ENCODE measurements around the gene PLSCR2. TPM values are rescaled to one million over a fixed set of nuclear protein-coding genes. Genes with fewer than 3 reads are reported as not detected.

Gene PLSCR2
- total and polyA plus RNA-seq, 2 experiments from 2014 or later = not detected

GRCh38 chr3:146511402-146512134, 42.2 kb upstream of the PLSCR2 start:
- H3K9me3 ChIP-seq (ENCODE audit: low read depth) = no peaks in the 10 kb centered on the region
- DNase-seq = no peak
- no peak overlapping the region for H3K4me3 ChIP-seq
- H3K79me2 ChIP-seq (ENCODE audit: insufficient read depth) = no peaks in the 10 kb centered on the region
- no peaks in the 10 kb centered on the region for H4K20me1 ChIP-seq (ENCODE audit: insufficient read depth)
- peaks cover 13% of the 10 kb centered on the region for H3F3A ChIP-seq (ENCODE audit: insufficient read depth)
- no peak overlapping the region for H3K9ac ChIP-seq
- no peak for TF ChIP-seq EZH2phosphoT487 (IDR thresholded peaks at IDR 0.05; ENCODE audit: insufficient read depth, low read depth)
- no peak for TF ChIP-seq EZH2 (IDR thresholded peaks at IDR 0.05; ENCODE audit: insufficient read depth, poor library complexity, severe bottlenecking)
- H3K4me1 ChIP-seq (ENCODE audit: insufficient read depth) = peaks cover 24% of the 10 kb centered on the region
- no peaks in the 10 kb centered on the region for H3K27me3 ChIP-seq (replicated peaks; ENCODE audit: insufficient read depth)
- no peak overlapping the region for H2AFZ ChIP-seq
- H3K27ac ChIP-seq = no peak overlapping the region
- H3K9me2 ChIP-seq (ENCODE audit: insufficient read depth) = no peaks in the 10 kb centered on the region
- in situ Hi-C loops (cut with MboI) = no loop called here
- H3K4me2 ChIP-seq (ENCODE audit: unreplicated experiment) = no peak overlapping the region
- 67 to 75% methylated on average over 3 of the region's 3 CpGs for WGBS, 2 experiments (ENCODE audit: low coverage in 1 of 2, low lambda C conversion rate in 2 of 2, missing lambda C conversion rate in 2 of 2)
- no peaks in the 10 kb centered on the region; the same call in 1 of the 2 replicates for H3K36me3 ChIP-seq (ENCODE audit: low read depth)

GRCh38 chr3:146507331-146508120, 38.2 kb upstream of the PLSCR2 start:
- H3F3A ChIP-seq (ENCODE audit: insufficient read depth) = peaks cover 25% of the 10 kb centered on the region
- H3K4me3 ChIP-seq = no peak overlapping the region
- H3K4me1 ChIP-seq (ENCODE audit: insufficient read depth) = peaks cover 37% of the 10 kb centered on the region
- H3K9me3 ChIP-seq (ENCODE audit: low read depth) = no peaks in the 10 kb centered on the region
- no peak for TF ChIP-seq EZH2phosphoT487 (IDR thresholded peaks at IDR 0.05; ENCODE audit: insufficient read depth, low read depth)
- no peak for TF ChIP-seq EZH2 (IDR thresholded peaks at IDR 0.05; ENCODE audit: insufficient read depth, poor library complexity, severe bottlenecking)
- H3K79me2 ChIP-seq (ENCODE audit: insufficient read depth) = no peaks in the 10 kb centered on the region
- peak overlapping the region; percentile 25 for H3K4me2 ChIP-seq (ENCODE audit: unreplicated experiment)
- peak overlapping the region; percentile 33 for H2AFZ ChIP-seq
- 94 to 96% methylated on average over 1 of the region's 1 CpG for WGBS, 2 experiments (ENCODE audit: low coverage in 1 of 2, low lambda C conversion rate in 2 of 2, missing lambda C conversion rate in 2 of 2)
- no peak for DNase-seq
- no peak overlapping the region for H3K9ac ChIP-seq
- no peaks in the 10 kb centered on the region for H3K36me3 ChIP-seq (ENCODE audit: low read depth)
- in situ Hi-C loops (cut with MboI) = no loop called here
- H3K9me2 ChIP-seq (ENCODE audit: insufficient read depth) = no peaks in the 10 kb centered on the region
- H3K27ac ChIP-seq = peak overlapping the region; percentile 79
- H3K27me3 ChIP-seq (replicated peaks; ENCODE audit: insufficient read depth) = no peaks in the 10 kb centered on the region
- no peaks in the 10 kb centered on the region for H4K20me1 ChIP-seq (ENCODE audit: insufficient read depth)

DNA sequence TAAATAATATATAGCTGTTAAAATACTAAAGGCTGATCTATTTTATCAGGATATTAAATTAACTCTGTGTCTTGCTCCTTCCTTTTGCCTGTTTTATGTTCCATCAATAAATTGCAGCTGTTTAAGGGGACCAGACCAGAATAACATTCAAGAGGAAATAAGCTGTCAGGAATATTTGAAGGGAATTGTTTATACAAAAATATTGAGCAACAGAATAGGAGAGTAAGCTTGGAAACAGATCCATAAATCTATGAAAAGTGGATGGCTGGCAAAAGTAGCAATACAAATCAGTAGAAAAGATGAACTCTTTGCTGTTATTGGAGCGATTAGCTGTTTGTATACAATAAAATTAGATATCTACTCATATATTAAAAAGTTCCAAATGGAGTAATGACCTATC, 36.2 kb upstream of the PLSCR2 start:
- H3K36me3 ChIP-seq (ENCODE audit: low read depth) = no peaks in the 10 kb centered on the region
- peaks cover 37% of the 10 kb centered on the region for H3K4me1 ChIP-seq (ENCODE audit: insufficient read depth)
- no peaks in the 10 kb centered on the region for H3K27me3 ChIP-seq (replicated peaks; ENCODE audit: insufficient read depth)
- no peaks in the 10 kb centered on the region for H4K20me1 ChIP-seq (ENCODE audit: insufficient read depth)
- peaks cover 26% of the 10 kb centered on the region for H3F3A ChIP-seq (ENCODE audit: insufficient read depth)
- H3K79me2 ChIP-seq (ENCODE audit: insufficient read depth) = no peaks in the 10 kb centered on the region
- no peak overlapping the region for H3K27ac ChIP-seq
- peak overlapping the region; percentile 3 for H3K4me2 ChIP-seq (ENCODE audit: unreplicated experiment)
- in situ Hi-C loops (cut with MboI) = no loop called here
- H3K4me3 ChIP-seq = no peak overlapping the region
- no peak for TF ChIP-seq EZH2phosphoT487 (IDR thresholded peaks at IDR 0.05; ENCODE audit: insufficient read depth, low read depth)
- TF ChIP-seq EZH2 (IDR thresholded peaks at IDR 0.05; ENCODE audit: insufficient read depth, poor library complexity, severe bottlenecking) = no peak
- H3K9me2 ChIP-seq (ENCODE audit: insufficient read depth) = no peaks in the 10 kb centered on the region
- 95 to 97% methylated on average over 1 of the region's 1 CpG for WGBS, 2 experiments (ENCODE audit: low coverage in 1 of 2, low lambda C conversion rate in 2 of 2, missing lambda C conversion rate in 2 of 2)
- no peak overlapping the region for H2AFZ ChIP-seq
- H3K9ac ChIP-seq = no peak overlapping the region
- no peaks in the 10 kb centered on the region for H3K9me3 ChIP-seq (ENCODE audit: low read depth)
- DNase-seq = no peak

DNA sequence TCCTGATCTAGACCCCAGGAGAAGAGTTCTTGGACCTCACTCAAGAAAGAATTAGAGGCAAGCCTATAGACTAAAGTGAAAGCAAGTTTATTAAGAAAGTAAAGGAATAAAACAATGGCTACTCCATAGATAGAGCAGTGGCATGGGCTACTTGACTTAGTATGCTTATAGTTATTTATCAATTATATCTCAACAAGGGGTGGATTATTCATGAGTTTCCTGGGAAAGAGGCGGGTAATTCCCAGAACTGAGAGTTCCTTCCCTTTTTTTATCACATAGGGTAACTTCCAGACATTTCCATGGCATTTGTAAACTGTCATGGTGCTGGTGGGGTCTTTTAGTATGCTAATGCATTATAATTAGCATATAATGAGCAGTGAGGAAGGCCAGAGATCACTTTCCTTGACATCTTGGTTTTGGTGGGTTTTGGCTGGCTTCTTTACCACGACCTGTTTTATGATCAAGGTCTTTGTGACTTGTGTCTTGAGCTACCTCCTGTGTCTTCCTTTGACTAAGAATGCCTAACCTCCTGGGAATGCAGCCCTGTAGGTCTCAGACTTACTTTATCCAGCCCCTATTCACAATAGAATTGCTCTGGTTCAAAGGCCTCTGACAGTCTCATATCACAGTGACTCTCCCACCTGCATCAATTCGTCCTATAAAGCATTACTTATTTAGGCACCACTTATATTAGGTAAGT, 35.3 kb upstream of the PLSCR2 start:
- WGBS, 2 experiments (ENCODE audit: low coverage in 1 of 2, low lambda C conversion rate in 2 of 2, missing lambda C conversion rate in 2 of 2) = 68 to 69% methylated on average over 3 of the region's 3 CpGs
- Histone ChIP-seq H4K20me1 (ENCODE audit: insufficient read depth) (no peaks in the 10 kb centered on the region), H3K79me2 (ENCODE audit: insufficient read depth) (no peaks in the 10 kb centered on the region), H3K9me3 (ENCODE audit: low read depth) (no peaks in the 10 kb centered on the region), H3F3A (ENCODE audit: insufficient read depth) (peaks cover 26% of the 10 kb centered on the region), H2AFZ (no peak overlapping the region), H3K27me3 (replicated peaks; ENCODE audit: insufficient read depth) (no peaks in the 10 kb centered on the region), H3K9ac (no peak overlapping the region), H3K4me3 (no peak overlapping the region), H3K36me3 (ENCODE audit: low read depth) (no peaks in the 10 kb centered on the region), H3K9me2 (ENCODE audit: insufficient read depth) (no peaks in the 10 kb centered on the region), H3K4me2 (ENCODE audit: unreplicated experiment) (no peak overlapping the region), H3K4me1 (ENCODE audit: insufficient read depth) (peaks cover 37% of the 10 kb centered on the region), H3K27ac (peak overlapping the region; percentile 68)
- TF ChIP-seq EZH2phosphoT487 (IDR thresholded peaks at IDR 0.05; ENCODE audit: insufficient read depth, low read depth) (no peak), EZH2 (IDR thresholded peaks at IDR 0.05; ENCODE audit: insufficient read depth, poor library complexity, severe bottlenecking) (no peak)
- in situ Hi-C loops (cut with MboI) = no loop called here
- DNase-seq = no peak
